Gastroesophageal sphincter (tissue), 3 donors: ENCODE results near the gene APOLD1.
"Not testable (repeated sequence)": the region's sequence is repeated elsewhere in the genome, so short reads cannot be mapped to it uniquely, and the experiment has no call there.

Source experiments
- POLR2A ChIP-seq, 2 donors: fragments of 450-650 bp; IDR thresholded peaks; one replicate each; pipeline ENCODE4 v1.6.1; 2017; ENCODE audit warnings: antibody characterized with exemption in 2 of 2, mild to moderate bottlenecking in 2 of 2, moderate library complexity in 1 of 2
- TF ChIP-seq, protein P1 (sequence below), 4 experiments: fragments of 200-600 bp in 2 of 4; fragments of 450-650 bp in 2 of 4; sonication (generic) in 1 of 4; IDR thresholded peaks; one replicate each; pipeline ENCODE4 v1.5.1; 2017 to 2019; ENCODE audit warnings: antibody characterized with exemption in 4 of 4, mild to moderate bottlenecking in 2 of 4, moderate library complexity in 2 of 4

DNA sequence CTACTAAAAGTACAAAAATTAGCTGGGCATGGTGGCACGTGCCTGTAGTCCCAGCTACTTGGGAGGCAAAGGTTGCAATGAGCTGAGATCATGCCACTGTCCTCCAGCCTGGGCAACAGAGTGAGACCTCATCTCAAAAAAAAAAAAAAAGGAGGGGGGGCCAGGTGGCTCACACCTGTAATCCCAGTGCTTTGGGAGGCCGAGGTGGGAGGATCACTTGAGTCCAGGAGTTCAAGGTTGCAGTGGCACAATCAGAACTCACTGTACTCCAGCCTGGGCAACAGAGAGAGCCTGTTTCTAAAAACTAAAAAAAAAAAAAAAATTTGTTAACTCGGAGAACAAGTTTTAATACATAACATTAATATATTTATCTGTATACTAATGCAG, 22.1 kb downstream of the APOLD1 start:
- TF ChIP-seq, protein P1, sequence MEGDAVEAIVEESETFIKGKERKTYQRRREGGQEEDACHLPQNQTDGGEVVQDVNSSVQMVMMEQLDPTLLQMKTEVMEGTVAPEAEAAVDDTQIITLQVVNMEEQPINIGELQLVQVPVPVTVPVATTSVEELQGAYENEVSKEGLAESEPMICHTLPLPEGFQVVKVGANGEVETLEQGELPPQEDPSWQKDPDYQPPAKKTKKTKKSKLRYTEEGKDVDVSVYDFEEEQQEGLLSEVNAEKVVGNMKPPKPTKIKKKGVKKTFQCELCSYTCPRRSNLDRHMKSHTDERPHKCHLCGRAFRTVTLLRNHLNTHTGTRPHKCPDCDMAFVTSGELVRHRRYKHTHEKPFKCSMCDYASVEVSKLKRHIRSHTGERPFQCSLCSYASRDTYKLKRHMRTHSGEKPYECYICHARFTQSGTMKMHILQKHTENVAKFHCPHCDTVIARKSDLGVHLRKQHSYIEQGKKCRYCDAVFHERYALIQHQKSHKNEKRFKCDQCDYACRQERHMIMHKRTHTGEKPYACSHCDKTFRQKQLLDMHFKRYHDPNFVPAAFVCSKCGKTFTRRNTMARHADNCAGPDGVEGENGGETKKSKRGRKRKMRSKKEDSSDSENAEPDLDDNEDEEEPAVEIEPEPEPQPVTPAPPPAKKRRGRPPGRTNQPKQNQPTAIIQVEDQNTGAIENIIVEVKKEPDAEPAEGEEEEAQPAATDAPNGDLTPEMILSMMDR (IDR thresholded peaks at IDR 0.05): not testable (repeated sequence)
- TF ChIP-seq POLR2A (IDR thresholded peaks at IDR 0.05): not testable (repeated sequence)
